GM23338 (cell line): ENCODE measurements around the gene CD14. TPM values are rescaled to one million over a fixed set of nuclear protein-coding genes. Genes with fewer than 3 reads are reported as not detected.

ENCODE experiments used
- ATAC-seq: fragments of 200-7000 bp; cut with Tn5 transposase; 3 replicates; pipeline ENCODE4 v1.9.1; 2020
- DNase-seq: peaks from one replicate; pipeline ENCODE4 v3.0.0-alpha.2; 2015; ENCODE audit warnings: low spot score
- H2AFZ ChIP-seq: fragments of 200-600 bp; sonication (generic); 2 replicates; pipeline ENCODE4 v1.8.0; 2016; ENCODE audit warnings: antibody characterized with exemption, mild to moderate bottlenecking, moderate library complexity
- H3F3A ChIP-seq: fragments of 200-600 bp; sonication (generic); replicated peaks from 2 replicates; pipeline ENCODE4 v1.8.0; 2017; ENCODE audit warnings: antibody characterized with exemption, mixed run types, low read depth
- H3K27ac ChIP-seq: fragments of 200-600 bp; sonication (generic); 2 replicates; pipeline ENCODE4 v1.6.1; 2016; ENCODE audit warnings: low read depth
- H3K27me3 ChIP-seq: fragments of 200-600 bp; sonication (generic); 2 replicates; pipeline ENCODE4 v1.8.0; 2016; ENCODE audit warnings: mild to moderate bottlenecking, mixed run types, moderate library complexity; ENCODE audit not compliant: insufficient read depth
- H3K36me3 ChIP-seq: fragments of 200-600 bp; sonication (generic); 2 replicates; pipeline ENCODE4 v1.8.0; 2016; ENCODE audit warnings: mild to moderate bottlenecking; ENCODE audit not compliant: insufficient read depth
- H3K4me1 ChIP-seq: fragments of 200-600 bp; sonication (generic); 2 replicates; pipeline ENCODE4 v1.8.0; 2016; ENCODE audit warnings: mild to moderate bottlenecking, moderate library complexity; ENCODE audit not compliant: insufficient read depth
- H3K4me2 ChIP-seq: fragments of 200-600 bp; sonication (generic); 2 replicates; pipeline ENCODE4 v1.7.1; 2017; ENCODE audit warnings: mixed run types
- H3K4me3 ChIP-seq: fragments of 200-600 bp; sonication (generic); 2 replicates; pipeline ENCODE4 v1.6.1; 2016; ENCODE audit warnings: mixed run types
- H3K79me2 ChIP-seq: fragments of 200-600 bp; sonication (generic); replicated peaks from 2 replicates; pipeline ENCODE4 v1.8.0; 2017; ENCODE audit warnings: mild to moderate bottlenecking; ENCODE audit not compliant: insufficient read depth
- H3K9me2 ChIP-seq: fragments of 200-600 bp; sonication (generic); 2 replicates; pipeline ENCODE4 v1.8.0; 2017; ENCODE audit not compliant: insufficient read depth
- H4K20me1 ChIP-seq: fragments of 200-600 bp; sonication (generic); replicated peaks from 2 replicates; pipeline ENCODE4 v1.8.0; 2017; ENCODE audit warnings: mild to moderate bottlenecking; ENCODE audit not compliant: insufficient read depth
- H3K27ac Mint-ChIP-seq: 2 replicates; pipeline ENCODE4 v1.8.0; 2020; ENCODE audit warnings: inconsistent platforms, mild to moderate bottlenecking, moderate library complexity, mixed read lengths
- H3K27me3 Mint-ChIP-seq: 3 replicates; pipeline ENCODE4 v1.8.0; 2022; ENCODE audit warnings: low read depth, mild to moderate bottlenecking, moderate library complexity, mixed read lengths, inconsistent platforms; ENCODE audit not compliant: insufficient read depth, poor library complexity
- H3K36me3 Mint-ChIP-seq: 3 replicates; pipeline ENCODE4 v1.8.0; 2021; ENCODE audit warnings: low read depth, mild to moderate bottlenecking, inconsistent platforms, moderate library complexity, mixed read lengths
- H3K4me1 Mint-ChIP-seq: 3 replicates; pipeline ENCODE4 v1.8.0; 2020; ENCODE audit warnings: mild to moderate bottlenecking, inconsistent platforms, mixed read lengths
- H3K4me3 Mint-ChIP-seq: 3 replicates; pipeline ENCODE4 v1.8.0; 2021; ENCODE audit warnings: moderate library complexity, mild to moderate bottlenecking, inconsistent platforms, mixed read lengths
- H3K9me3 Mint-ChIP-seq: 3 replicates; pipeline ENCODE4 v1.8.0; 2020; ENCODE audit warnings: moderate library complexity, mild to moderate bottlenecking, inconsistent platforms, mixed read lengths
- CREB1 ChIP-seq: fragments of 250-450 bp; sonication (Bioruptor Pico); IDR thresholded peaks from 2 replicates; pipeline ENCODE4 v1.5.0; 2020; ENCODE audit warnings: low read depth, mild to moderate bottlenecking, moderate library complexity
- CTCF ChIP-seq, 2 experiments: fragments of 200-600 bp in 1 of 2; sonication (generic) in 1 of 2; conservative IDR thresholded peaks; 2 replicates each; pipeline versions ENCODE4 v1.5.1 to v1.6.1; 2016 to 2017; ENCODE audit warnings: antibody characterized with exemption in 2 of 2, low read depth in 2 of 2, mild to moderate bottlenecking in 2 of 2, moderate library complexity in 1 of 2
- ETS1 ChIP-seq: IDR thresholded peaks from 2 replicates; pipeline ENCODE4 v1.6.1; 2016; ENCODE audit warnings: antibody characterized with exemption
- EZH2phosphoT487 ChIP-seq: fragments of 200-600 bp; sonication (generic); IDR thresholded peaks from one replicate; pipeline ENCODE4 v1.8.1; 2018; ENCODE audit warnings: antibody characterized with exemption; ENCODE audit not compliant: unreplicated experiment
- JUNB ChIP-seq: IDR thresholded peaks from one replicate; pipeline ENCODE4 v1.6.1; 2016; ENCODE audit warnings: antibody characterized with exemption; ENCODE audit not compliant: unreplicated experiment
- NANOG ChIP-seq: IDR thresholded peaks from 2 replicates; pipeline ENCODE4 v1.6.1; 2016; ENCODE audit warnings: antibody characterized with exemption, borderline replicate concordance
- POLR2AphosphoS5 ChIP-seq: IDR thresholded peaks from 2 replicates; pipeline ENCODE4 v1.6.1; 2016; ENCODE audit warnings: antibody characterized with exemption, low read depth
- REST ChIP-seq: IDR thresholded peaks from one replicate; pipeline ENCODE4 v1.6.1; 2018; ENCODE audit warnings: antibody characterized with exemption; ENCODE audit not compliant: unreplicated experiment
- ZNF114 ChIP-seq: fragments of 250-450 bp; sonication (Bioruptor Pico); IDR thresholded peaks from 2 replicates; pipeline ENCODE4 v1.5.0; 2020; ENCODE audit warnings: mild to moderate bottlenecking, moderate library complexity
- ZNF331 ChIP-seq: fragments of 250-450 bp; sonication (Bioruptor Pico); IDR thresholded peaks from 2 replicates; pipeline ENCODE4 v1.5.0; 2020; ENCODE audit warnings: low read depth, mild to moderate bottlenecking, moderate library complexity
- polyA plus RNA-seq: library from polyadenylated mRNA; unstranded; fragments of >200 nt; fragmentation: Nextera tagmentation; extraction: Ambion mirVana; gene quantifications from 2 replicates; pipeline ENCODE4 v1.2.1, GENCODE V29; 2016
- total RNA-seq: library from RNA; depleted of rRNA; stranded (reverse); fragments of >200 nt; shearing (Covaris generic); gene quantifications from 2 replicates; pipeline ENCODE4 v1.2.3, GENCODE V29; 2014

The CD14 gene
- total and polyA plus RNA-seq, 2 experiments from 2014 or later: not detected

GRCh38 chr5:140596321-140596741 lies 36.6 kb downstream of the CD14 start:
- H3K4me3 ChIP-seq: no peak overlapping the region
- no peaks in the 10 kb centered on the region for H3F3A ChIP-seq
- no peak overlapping the region for H2AFZ ChIP-seq
- no peaks in the 10 kb centered on the region for H3K36me3 Mint-ChIP-seq
- H3K9me2 ChIP-seq: no peaks in the 10 kb centered on the region
- H3K4me3 Mint-ChIP-seq: no peak overlapping the region
- no peak overlapping the region for H3K4me2 ChIP-seq
- H3K27me3 ChIP-seq: no peaks in the 10 kb centered on the region
- no peak overlapping the region for H3K27ac Mint-ChIP-seq
- H3K4me1 ChIP-seq: no peaks in the 10 kb centered on the region
- no peaks in the 10 kb centered on the region for H3K36me3 ChIP-seq
- TF ChIP-seq ZNF114 (CRISPR knock-in tag): no peak
- no peak for TF ChIP-seq CREB1 (CRISPR knock-in tag)
- no peak for TF ChIP-seq EZH2phosphoT487
- TF ChIP-seq REST: no peak
- no peak for TF ChIP-seq POLR2AphosphoS5
- no peak for TF ChIP-seq NANOG
- TF ChIP-seq CTCF (conservative IDR thresholded peaks at IDR 0.05; ENCODE audit: low read depth in 2 of 2): no peak
- TF ChIP-seq JUNB: no peak
- H3K27me3 Mint-ChIP-seq: peaks cover 4% of the 10 kb centered on the region
- H4K20me1 ChIP-seq: no peaks in the 10 kb centered on the region
- no peak overlapping the region for H3K27ac ChIP-seq
- peaks cover 6% of the 10 kb centered on the region; the same call in 1 of the 3 replicates for H3K9me3 Mint-ChIP-seq
- H3K4me1 Mint-ChIP-seq: no peaks in the 10 kb centered on the region
- no peak for ATAC-seq
- DNase-seq: no peak
- H3K79me2 ChIP-seq: no peaks in the 10 kb centered on the region

- Histone ChIP-seq H2AFZ (no peak overlapping the region), H3F3A (no peaks in the 10 kb centered on the region), H3K9me2 (no peaks in the 10 kb centered on the region), H4K20me1 (no peaks in the 10 kb centered on the region), H3K4me1 (no peaks in the 10 kb centered on the region), H3K79me2 (no peaks in the 10 kb centered on the region), H3K27me3 (no peaks in the 10 kb centered on the region), H3K36me3 (no peaks in the 10 kb centered on the region), H3K27ac (no peak overlapping the region), H3K4me3 (no peak overlapping the region), H3K4me2 (no peak overlapping the region)
- TF ChIP-seq REST (no peak), ETS1 (no peak), CREB1 (CRISPR knock-in tag) (no peak), NANOG (no peak), ZNF114 (CRISPR knock-in tag) (no peak), ZNF331 (CRISPR knock-in tag) (no peak), EZH2phosphoT487 (no peak)
- DNase-seq (no peak), ATAC-seq (no peak)
- H3K27me3 Mint-ChIP-seq: peaks cover 2% of the 10 kb centered on the region
- H3K9me3 Mint-ChIP-seq: peaks cover 6% of the 10 kb centered on the region; the same call in 1 of the 3 replicates
- H3K27ac Mint-ChIP-seq: no peak overlapping the region
- H3K4me1 Mint-ChIP-seq: no peaks in the 10 kb centered on the region
- H3K4me3 Mint-ChIP-seq: no peak overlapping the region
- no peaks in the 10 kb centered on the region for H3K36me3 Mint-ChIP-seq
Measured at GRCh38 chr5:140595538-140596300, 37.3 kb downstream of the CD14 start.
